Upper lobe of right lung (tissue), 1 donor: ENCODE data around the gene GCC1. TPM values are rescaled to one million over a fixed set of nuclear protein-coding genes. Genes with fewer than 3 reads are reported as not detected.

Experiments
- ATAC-seq: fragments of 200-7000 bp; cut with Tn5 transposase; one replicate; pipeline ENCODE4 v1.9.1; 2020; ENCODE audit warnings: mild to moderate bottlenecking, moderate library complexity
- DNase-seq: peaks from one replicate; pipeline ENCODE4 v3.0.0-alpha.2; 2020
- H3K27ac ChIP-seq: fragments of 200-600 bp; one replicate; pipeline ENCODE4 v1.8.0; 2022
- H3K27me3 ChIP-seq: fragments of 200-600 bp; one replicate; pipeline ENCODE4 v1.8.0; 2022; ENCODE audit warnings: mild to moderate bottlenecking
- H3K36me3 ChIP-seq: fragments of 200-600 bp; one replicate; pipeline ENCODE4 v1.8.0; 2022
- H3K4me1 ChIP-seq: fragments of 200-600 bp; one replicate; pipeline ENCODE4 v1.8.0; 2022
- H3K4me3 ChIP-seq: fragments of 200-600 bp; one replicate; pipeline ENCODE4 v1.8.0; 2022; ENCODE audit warnings: mild to moderate bottlenecking
- H3K9me3 ChIP-seq: fragments of 200-600 bp; one replicate; pipeline ENCODE4 v1.8.0; 2022
- intact Hi-C: fragments of 100-400 bp; cut with DNase I; formaldehyde crosslinking; loops from one replicate; pipeline ENCODE4 v1.11.0; 2022
- total RNA-seq: library from RNA; stranded (reverse); fragmentation: NEBNext Ultra II Directional; extraction: Animal tissue kit (Norgen Biotek cat#: 25700); gene quantifications from one replicate; pipeline ENCODE4 v1.2.1, GENCODE V29; 2021
- TF ChIP-seq, protein P1 (sequence below): fragments of 200-600 bp; IDR thresholded peaks from one replicate; pipeline ENCODE4 v1.8.0; 2022; ENCODE audit warnings: antibody characterized with exemption
- donor health status: DM: no; HTN: yes; CAD: no; lungs with severe emphysema.

GCC1 gene
- total RNA-seq, 1 donor from 2014 or later = 18.1 TPM

DNA sequence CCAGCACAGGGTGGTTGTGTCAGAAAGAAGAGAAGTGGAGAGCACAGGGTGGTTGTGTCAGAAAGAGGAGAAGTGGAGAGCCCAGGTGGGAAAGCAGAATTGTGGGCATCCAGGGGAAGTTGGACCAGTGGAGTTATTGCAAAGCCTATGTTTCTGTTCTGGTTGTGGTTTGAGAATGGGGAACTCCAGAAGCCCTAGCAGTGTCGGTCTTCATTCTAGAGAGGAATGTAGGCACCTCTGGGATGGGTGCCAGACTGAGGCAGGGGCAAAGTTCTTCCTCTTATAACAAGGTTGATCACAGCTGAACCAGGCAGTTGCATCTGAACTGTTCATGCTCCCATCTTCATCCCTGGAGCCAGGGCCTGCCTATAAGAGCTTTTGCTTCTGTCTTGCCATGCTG lies 9.1 kb upstream of the GCC1 start:
- DNase-seq (no peak), ATAC-seq (peak; percentile 69)
- Histone ChIP-seq H3K4me1 (peaks cover 6% of the 10 kb centered on the region), H3K36me3 (peaks cover 26% of the 10 kb centered on the region), H3K4me3 (no peak overlapping the region), H3K9me3 (no peaks in the 10 kb centered on the region), H3K27ac (no peak overlapping the region), H3K27me3 (no peaks in the 10 kb centered on the region)
- TF ChIP-seq, protein P1, sequence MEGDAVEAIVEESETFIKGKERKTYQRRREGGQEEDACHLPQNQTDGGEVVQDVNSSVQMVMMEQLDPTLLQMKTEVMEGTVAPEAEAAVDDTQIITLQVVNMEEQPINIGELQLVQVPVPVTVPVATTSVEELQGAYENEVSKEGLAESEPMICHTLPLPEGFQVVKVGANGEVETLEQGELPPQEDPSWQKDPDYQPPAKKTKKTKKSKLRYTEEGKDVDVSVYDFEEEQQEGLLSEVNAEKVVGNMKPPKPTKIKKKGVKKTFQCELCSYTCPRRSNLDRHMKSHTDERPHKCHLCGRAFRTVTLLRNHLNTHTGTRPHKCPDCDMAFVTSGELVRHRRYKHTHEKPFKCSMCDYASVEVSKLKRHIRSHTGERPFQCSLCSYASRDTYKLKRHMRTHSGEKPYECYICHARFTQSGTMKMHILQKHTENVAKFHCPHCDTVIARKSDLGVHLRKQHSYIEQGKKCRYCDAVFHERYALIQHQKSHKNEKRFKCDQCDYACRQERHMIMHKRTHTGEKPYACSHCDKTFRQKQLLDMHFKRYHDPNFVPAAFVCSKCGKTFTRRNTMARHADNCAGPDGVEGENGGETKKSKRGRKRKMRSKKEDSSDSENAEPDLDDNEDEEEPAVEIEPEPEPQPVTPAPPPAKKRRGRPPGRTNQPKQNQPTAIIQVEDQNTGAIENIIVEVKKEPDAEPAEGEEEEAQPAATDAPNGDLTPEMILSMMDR = no peak
- intact Hi-C loops = no loop called here

DNA sequence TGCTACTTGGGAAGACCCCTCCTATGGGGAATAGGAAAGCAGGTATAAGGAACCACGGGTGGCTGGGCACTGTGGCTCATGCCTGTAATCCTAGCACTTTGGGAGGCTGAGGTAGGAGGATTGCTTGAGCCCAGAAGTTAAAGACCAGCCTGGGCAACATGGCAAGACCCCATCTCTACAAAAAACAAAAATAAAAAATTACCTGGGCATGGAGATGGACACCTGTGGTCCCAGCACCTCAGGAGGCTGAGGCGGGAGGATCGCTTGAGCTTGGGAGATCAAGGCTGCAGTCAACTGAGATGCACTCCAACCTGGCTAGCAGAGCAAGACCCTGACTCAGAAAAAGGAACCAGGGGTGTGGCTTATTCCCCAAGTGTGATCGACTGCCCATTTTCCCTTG lies 7.2 kb upstream of the GCC1 start:
- no peak for ATAC-seq
- intact Hi-C loops = no loop called here
- H3K27me3 ChIP-seq = no peaks in the 10 kb centered on the region
- TF ChIP-seq, protein P1 = no peak
- no peak for DNase-seq
- H3K9me3 ChIP-seq = no peaks in the 10 kb centered on the region
- peaks cover 18% of the 10 kb centered on the region for H3K4me1 ChIP-seq
- H3K4me3 ChIP-seq = no peak overlapping the region
- no peak overlapping the region for H3K27ac ChIP-seq
- peaks cover 26% of the 10 kb centered on the region for H3K36me3 ChIP-seq

DNA sequence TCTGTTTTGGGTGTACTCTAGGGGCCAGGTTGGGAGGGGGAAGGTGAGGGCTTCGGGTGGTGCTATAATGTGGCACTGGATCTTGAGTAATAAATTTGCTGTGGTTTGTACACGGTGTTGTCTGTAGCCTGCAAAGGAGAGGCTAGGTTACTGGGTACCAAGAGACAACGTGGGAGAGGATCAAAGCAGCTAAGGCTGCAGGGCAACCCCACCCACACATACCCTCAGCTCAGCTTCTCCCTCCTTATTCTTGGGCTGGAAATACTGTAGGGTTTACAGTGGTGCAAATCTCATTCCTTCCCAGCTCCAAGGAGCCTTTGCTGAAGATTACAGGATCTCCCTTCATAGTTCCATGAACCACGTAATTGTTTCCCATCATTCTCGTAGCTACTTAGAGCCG lies 6.2 kb upstream of the GCC1 start:
- no peaks in the 10 kb centered on the region for H3K9me3 ChIP-seq
- intact Hi-C loops = no loop called here
- H3K27me3 ChIP-seq = no peaks in the 10 kb centered on the region
- TF ChIP-seq, protein P1 = no peak
- no peak overlapping the region for H3K27ac ChIP-seq
- DNase-seq (no peak), ATAC-seq (no peak)
- H3K4me3 ChIP-seq = no peak overlapping the region
- peaks cover 21% of the 10 kb centered on the region for H3K4me1 ChIP-seq
- H3K36me3 ChIP-seq = peaks cover 26% of the 10 kb centered on the region

DNA sequence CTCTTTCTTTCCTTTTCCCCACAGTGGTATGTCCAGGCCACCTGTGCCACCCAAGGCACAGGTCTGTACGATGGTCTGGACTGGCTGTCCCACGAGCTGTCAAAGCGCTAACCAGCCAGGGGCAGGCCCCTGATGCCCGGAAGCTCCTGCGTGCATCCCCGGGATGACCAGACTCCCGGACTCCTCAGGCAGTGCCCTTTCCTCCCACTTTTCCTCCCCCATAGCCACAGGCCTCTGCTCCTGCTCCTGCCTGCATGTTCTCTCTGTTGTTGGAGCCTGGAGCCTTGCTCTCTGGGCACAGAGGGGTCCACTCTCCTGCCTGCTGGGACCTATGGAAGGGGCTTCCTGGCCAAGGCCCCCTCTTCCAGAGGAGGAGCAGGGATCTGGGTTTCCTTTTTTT lies 5.8 kb upstream of the GCC1 start:
- ATAC-seq = no peak

DNA sequence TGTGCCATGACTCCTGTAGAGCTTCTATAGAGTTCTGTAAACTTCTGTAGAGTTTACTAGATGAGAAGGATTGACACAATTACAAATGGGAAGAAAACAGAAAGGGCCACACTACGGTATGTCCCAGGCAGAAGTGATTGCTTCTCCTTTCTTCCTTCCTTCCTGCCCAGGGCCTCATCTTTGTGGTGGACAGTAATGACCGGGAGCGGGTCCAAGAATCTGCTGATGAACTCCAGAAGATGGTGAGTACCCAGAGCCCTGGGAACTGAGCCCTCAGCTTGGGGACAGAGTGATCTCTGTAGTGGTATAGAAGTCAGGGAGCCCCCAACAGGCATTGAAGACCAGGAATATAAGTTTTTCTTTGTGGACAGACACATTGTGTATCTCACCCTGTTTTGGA lies 4.5 kb upstream of the GCC1 start:
- no peak overlapping the region for H3K4me3 ChIP-seq
- intact Hi-C loops = no loop called here
- no peaks in the 10 kb centered on the region for H3K27me3 ChIP-seq
- no peaks in the 10 kb centered on the region for H3K9me3 ChIP-seq
- ATAC-seq (no peak), DNase-seq (no peak)
- TF ChIP-seq, protein P1 = no peak
- no peak overlapping the region for H3K27ac ChIP-seq
- peaks cover 24% of the 10 kb centered on the region for H3K4me1 ChIP-seq
- H3K36me3 ChIP-seq = peaks cover 26% of the 10 kb centered on the region

More for the DNA sequence above, 5.8 kb upstream of the GCC1 start:
- H3K27ac ChIP-seq = no peak overlapping the region
- H3K9me3 ChIP-seq = no peaks in the 10 kb centered on the region
- DNase-seq = no peak
- peaks cover 26% of the 10 kb centered on the region for H3K36me3 ChIP-seq
- TF ChIP-seq, protein P1 = no peak
- H3K27me3 ChIP-seq = no peaks in the 10 kb centered on the region
- H3K4me3 ChIP-seq = no peak overlapping the region
- H3K4me1 ChIP-seq = peaks cover 21% of the 10 kb centered on the region
- intact Hi-C loops = no loop called here
